ENCODE results near the gene BPIFB6.

Gene BPIFB6

GRCh38 chr20:33017542-33017941, 13.9 kb upstream of the BPIFB6 start:
- no peak for TF ChIP-seq POLR2AphosphoS5 (IDR thresholded peaks at IDR 0.05; ENCODE audit: low read depth, low read length)
- TF ChIP-seq REST (IDR thresholded peaks at IDR 0.05; ENCODE audit: insufficient read depth in 1 of 2, low read depth in 2 of 2, low read length in 2 of 2), result no peak
- no peak for TF ChIP-seq SIN3A (IDR thresholded peaks at IDR 0.05; ENCODE audit: borderline replicate concordance, insufficient read depth, low read length)
- no peak for TF ChIP-seq TAF1 (IDR thresholded peaks at IDR 0.05; ENCODE audit: borderline replicate concordance, insufficient read depth, low read length)
- TF ChIP-seq FOXP2 (optimal IDR thresholded peaks at IDR 0.05; ENCODE audit: borderline replicate concordance, extremely low read depth, extremely low read length, insufficient read depth), result no peak

DNA sequence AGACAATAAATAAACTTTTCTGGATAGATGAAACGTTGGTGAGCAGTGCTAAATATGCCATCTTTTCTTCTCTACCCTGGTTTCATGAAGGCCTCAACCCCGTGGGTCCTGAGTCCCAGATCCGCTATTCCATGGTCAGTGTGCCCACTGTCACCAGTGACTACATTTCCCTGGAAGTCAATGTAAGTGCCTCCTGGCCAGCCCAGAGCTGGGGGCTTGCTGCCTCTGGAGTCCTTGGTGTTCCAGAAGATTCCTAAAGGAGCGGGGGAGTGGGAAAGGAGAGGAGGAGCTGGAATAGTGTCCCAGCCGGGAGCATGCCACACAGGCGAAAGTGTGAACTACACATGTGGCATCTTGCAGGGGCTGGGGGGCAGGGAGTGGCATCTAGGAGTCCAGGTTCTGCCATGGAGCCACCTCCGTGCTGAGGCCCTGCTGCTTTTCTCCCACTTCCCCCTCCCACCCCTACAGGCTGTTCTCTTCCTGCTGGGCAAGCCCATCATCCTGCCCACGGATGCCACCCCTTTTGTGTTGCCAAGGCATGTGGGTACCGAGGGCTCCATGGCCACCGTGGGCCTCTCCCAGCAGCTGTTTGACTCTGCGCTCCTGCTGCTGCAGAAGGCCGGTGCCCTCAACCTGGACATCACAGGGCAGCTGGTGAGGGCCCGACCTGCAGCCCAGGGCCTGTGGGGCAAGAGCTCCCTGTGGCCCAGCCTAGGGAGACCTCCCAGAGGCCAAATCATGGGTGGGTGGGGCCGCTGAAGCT, 13.1 kb upstream of the BPIFB6 start:
- TF ChIP-seq SIN3A (IDR thresholded peaks at IDR 0.05; ENCODE audit: borderline replicate concordance, insufficient read depth, low read length), result no peak
- no peak for TF ChIP-seq TAF1 (IDR thresholded peaks at IDR 0.05; ENCODE audit: borderline replicate concordance, insufficient read depth, low read length)
- TF ChIP-seq REST (IDR thresholded peaks at IDR 0.05; ENCODE audit: insufficient read depth in 1 of 2, low read depth in 2 of 2, low read length in 2 of 2), result no peak
- no peak for TF ChIP-seq POLR2AphosphoS5 (IDR thresholded peaks at IDR 0.05; ENCODE audit: low read depth, low read length)
- no peak for TF ChIP-seq FOXP2 (optimal IDR thresholded peaks at IDR 0.05; ENCODE audit: borderline replicate concordance, extremely low read depth, extremely low read length, insufficient read depth)

GRCh38 chr20:33019465-33020277, 11.8 kb upstream of the BPIFB6 start:
- no peak for TF ChIP-seq FOXP2 (optimal IDR thresholded peaks at IDR 0.05; ENCODE audit: borderline replicate concordance, extremely low read depth, extremely low read length, insufficient read depth)
- TF ChIP-seq TAF1 (IDR thresholded peaks at IDR 0.05; ENCODE audit: borderline replicate concordance, insufficient read depth, low read length), result no peak
- no peak for TF ChIP-seq REST (IDR thresholded peaks at IDR 0.05; ENCODE audit: insufficient read depth in 1 of 2, low read depth in 2 of 2, low read length in 2 of 2)
- TF ChIP-seq POLR2AphosphoS5 (IDR thresholded peaks at IDR 0.05; ENCODE audit: low read depth, low read length), result no peak
- no peak for TF ChIP-seq SIN3A (IDR thresholded peaks at IDR 0.05; ENCODE audit: borderline replicate concordance, insufficient read depth, low read length)

GRCh38 chr20:33020278-33021161, 10.9 kb upstream of the BPIFB6 start:
- TF ChIP-seq POLR2AphosphoS5 (IDR thresholded peaks at IDR 0.05; ENCODE audit: low read depth, low read length) (no peak), SIN3A (IDR thresholded peaks at IDR 0.05; ENCODE audit: borderline replicate concordance, insufficient read depth, low read length) (no peak), TAF1 (IDR thresholded peaks at IDR 0.05; ENCODE audit: borderline replicate concordance, insufficient read depth, low read length) (no peak), FOXP2 (optimal IDR thresholded peaks at IDR 0.05; ENCODE audit: borderline replicate concordance, extremely low read depth, extremely low read length, insufficient read depth) (no peak), REST (IDR thresholded peaks at IDR 0.05; ENCODE audit: insufficient read depth in 1 of 2, low read depth in 2 of 2, low read length in 2 of 2) (no peak)

Measured in PFSK-1 (cell line).